ENCODE results near the gene MTMR3. TPM values are rescaled to one million over a fixed set of nuclear protein-coding genes. Genes with fewer than 3 reads are reported as not detected.

Gene MTMR3
- polyA plus RNA-seq, 1 of the 3 experiments (the other 2 are of a cell fraction): 20.4 TPM

GRCh38 chr22:29912605-29913398 is 29.8 kb downstream of the MTMR3 start:
- H3K4me3 ChIP-seq (ENCODE audit: low read depth in 2 of 2, low read length in 1 of 2): no peak overlapping the region
- ChIA-PET POLR2A (no interaction called here), CTCF (interaction anchor here (0.7 kb wide), 1 partner anchor 13 kb away, joined by 3 read pairs; no protein-coding TSS in a partner anchor)
- H4K20me1 ChIP-seq (ENCODE audit: insufficient read depth): peaks cover 52% of the 10 kb centered on the region
- H3K79me2 ChIP-seq (ENCODE audit: insufficient read depth): peaks cover 89% of the 10 kb centered on the region
- 48% methylated on average over 5 of the region's 5 CpGs for WGBS (ENCODE audit: low lambda C conversion rate)
- H3K27me3 ChIP-seq (ENCODE audit: insufficient read depth): no peaks in the 10 kb centered on the region
- H2AFZ ChIP-seq (ENCODE audit: low read depth): no peak overlapping the region
- H3F3A ChIP-seq (replicated peaks; ENCODE audit: insufficient read depth): peaks cover 41% of the 10 kb centered on the region
- no peak overlapping the region for H3K9ac ChIP-seq
- peak overlapping the region; percentile 48 to 84; a peak in 3 of 4 replicates for H3K27ac ChIP-seq (ENCODE audit: low read depth in 2 of 2, low read length in 1 of 2)
- peaks cover 2 to 41% of the 10 kb centered on the region in 2 experiments for H3K4me1 ChIP-seq (ENCODE audit: control insufficient read depth in 1 of 2, insufficient read depth in 2 of 2, low read depth in 1 of 2, low read length in 1 of 2)
- H3K9me3 ChIP-seq: no peaks in the 10 kb centered on the region
- DNase-seq: no peak
- H3K9me2 ChIP-seq: no peaks in the 10 kb centered on the region
- H3K4me2 ChIP-seq: peak overlapping the region; percentile 56
- H3K36me3 ChIP-seq (replicated peaks in 1 of 2; ENCODE audit: control insufficient read depth in 1 of 2, insufficient read depth in 2 of 2, low read length in 1 of 2): no peaks in the 10 kb centered on the region
- TF ChIP-seq YY1 (IDR thresholded peaks at IDR 0.05; ENCODE audit: low read depth): no peak
- TF ChIP-seq FOSL2 (IDR thresholded peaks at IDR 0.05; ENCODE audit: borderline replicate concordance, low read depth): peak; percentile 55; the same call in 1 of the 2 replicates
- no peak for TF ChIP-seq EZH2phosphoT487 (IDR thresholded peaks at IDR 0.05; ENCODE audit: borderline replicate concordance, low read depth)
- TF ChIP-seq, protein P1, sequence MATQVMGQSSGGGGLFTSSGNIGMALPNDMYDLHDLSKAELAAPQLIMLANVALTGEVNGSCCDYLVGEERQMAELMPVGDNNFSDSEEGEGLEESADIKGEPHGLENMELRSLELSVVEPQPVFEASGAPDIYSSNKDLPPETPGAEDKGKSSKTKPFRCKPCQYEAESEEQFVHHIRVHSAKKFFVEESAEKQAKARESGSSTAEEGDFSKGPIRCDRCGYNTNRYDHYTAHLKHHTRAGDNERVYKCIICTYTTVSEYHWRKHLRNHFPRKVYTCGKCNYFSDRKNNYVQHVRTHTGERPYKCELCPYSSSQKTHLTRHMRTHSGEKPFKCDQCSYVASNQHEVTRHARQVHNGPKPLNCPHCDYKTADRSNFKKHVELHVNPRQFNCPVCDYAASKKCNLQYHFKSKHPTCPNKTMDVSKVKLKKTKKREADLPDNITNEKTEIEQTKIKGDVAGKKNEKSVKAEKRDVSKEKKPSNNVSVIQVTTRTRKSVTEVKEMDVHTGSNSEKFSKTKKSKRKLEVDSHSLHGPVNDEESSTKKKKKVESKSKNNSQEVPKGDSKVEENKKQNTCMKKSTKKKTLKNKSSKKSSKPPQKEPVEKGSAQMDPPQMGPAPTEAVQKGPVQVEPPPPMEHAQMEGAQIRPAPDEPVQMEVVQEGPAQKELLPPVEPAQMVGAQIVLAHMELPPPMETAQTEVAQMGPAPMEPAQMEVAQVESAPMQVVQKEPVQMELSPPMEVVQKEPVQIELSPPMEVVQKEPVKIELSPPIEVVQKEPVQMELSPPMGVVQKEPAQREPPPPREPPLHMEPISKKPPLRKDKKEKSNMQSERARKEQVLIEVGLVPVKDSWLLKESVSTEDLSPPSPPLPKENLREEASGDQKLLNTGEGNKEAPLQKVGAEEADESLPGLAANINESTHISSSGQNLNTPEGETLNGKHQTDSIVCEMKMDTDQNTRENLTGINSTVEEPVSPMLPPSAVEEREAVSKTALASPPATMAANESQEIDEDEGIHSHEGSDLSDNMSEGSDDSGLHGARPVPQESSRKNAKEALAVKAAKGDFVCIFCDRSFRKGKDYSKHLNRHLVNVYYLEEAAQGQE (IDR thresholded peaks at IDR 0.05; ENCODE audit: low read depth, low read length): no peak
- TF ChIP-seq, protein P2, sequence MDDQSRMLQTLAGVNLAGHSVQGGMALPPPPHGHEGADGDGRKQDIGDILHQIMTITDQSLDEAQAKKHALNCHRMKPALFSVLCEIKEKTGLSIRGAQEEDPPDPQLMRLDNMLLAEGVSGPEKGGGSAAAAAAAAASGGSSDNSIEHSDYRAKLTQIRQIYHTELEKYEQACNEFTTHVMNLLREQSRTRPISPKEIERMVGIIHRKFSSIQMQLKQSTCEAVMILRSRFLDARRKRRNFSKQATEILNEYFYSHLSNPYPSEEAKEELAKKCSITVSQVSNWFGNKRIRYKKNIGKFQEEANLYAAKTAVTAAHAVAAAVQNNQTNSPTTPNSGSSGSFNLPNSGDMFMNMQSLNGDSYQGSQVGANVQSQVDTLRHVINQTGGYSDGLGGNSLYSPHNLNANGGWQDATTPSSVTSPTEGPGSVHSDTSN (IDR thresholded peaks at IDR 0.05): peak; percentile 91
- no peak for TF ChIP-seq MXI1 (IDR thresholded peaks at IDR 0.05; ENCODE audit: low read depth, low read length)
- TF ChIP-seq TEAD4 (IDR thresholded peaks at IDR 0.05; ENCODE audit: borderline replicate concordance, insufficient read depth): peak; percentile 80
- TF ChIP-seq, protein P3, sequence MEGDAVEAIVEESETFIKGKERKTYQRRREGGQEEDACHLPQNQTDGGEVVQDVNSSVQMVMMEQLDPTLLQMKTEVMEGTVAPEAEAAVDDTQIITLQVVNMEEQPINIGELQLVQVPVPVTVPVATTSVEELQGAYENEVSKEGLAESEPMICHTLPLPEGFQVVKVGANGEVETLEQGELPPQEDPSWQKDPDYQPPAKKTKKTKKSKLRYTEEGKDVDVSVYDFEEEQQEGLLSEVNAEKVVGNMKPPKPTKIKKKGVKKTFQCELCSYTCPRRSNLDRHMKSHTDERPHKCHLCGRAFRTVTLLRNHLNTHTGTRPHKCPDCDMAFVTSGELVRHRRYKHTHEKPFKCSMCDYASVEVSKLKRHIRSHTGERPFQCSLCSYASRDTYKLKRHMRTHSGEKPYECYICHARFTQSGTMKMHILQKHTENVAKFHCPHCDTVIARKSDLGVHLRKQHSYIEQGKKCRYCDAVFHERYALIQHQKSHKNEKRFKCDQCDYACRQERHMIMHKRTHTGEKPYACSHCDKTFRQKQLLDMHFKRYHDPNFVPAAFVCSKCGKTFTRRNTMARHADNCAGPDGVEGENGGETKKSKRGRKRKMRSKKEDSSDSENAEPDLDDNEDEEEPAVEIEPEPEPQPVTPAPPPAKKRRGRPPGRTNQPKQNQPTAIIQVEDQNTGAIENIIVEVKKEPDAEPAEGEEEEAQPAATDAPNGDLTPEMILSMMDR (IDR thresholded peaks at IDR 0.05): no peak
- no peak for TF ChIP-seq CHD2 (IDR thresholded peaks at IDR 0.05; ENCODE audit: low read length, partially characterized antibody)
- peak; percentile 29 to 87; a peak in 1 of 4 replicates for TF ChIP-seq EP300 (IDR thresholded peaks at IDR 0.05; ENCODE audit: borderline replicate concordance in 1 of 2, low read depth in 1 of 2, low read length in 1 of 2)
- TF ChIP-seq SIN3A (IDR thresholded peaks at IDR 0.05; ENCODE audit: borderline replicate concordance, low read depth, low read length): 0 out of 2 replicates have a peak, but pooled peaks have one; percentile 39
- TF ChIP-seq NFIC (IDR thresholded peaks at IDR 0.05; ENCODE audit: borderline replicate concordance): peak; percentile 98
- TF ChIP-seq, protein P4, sequence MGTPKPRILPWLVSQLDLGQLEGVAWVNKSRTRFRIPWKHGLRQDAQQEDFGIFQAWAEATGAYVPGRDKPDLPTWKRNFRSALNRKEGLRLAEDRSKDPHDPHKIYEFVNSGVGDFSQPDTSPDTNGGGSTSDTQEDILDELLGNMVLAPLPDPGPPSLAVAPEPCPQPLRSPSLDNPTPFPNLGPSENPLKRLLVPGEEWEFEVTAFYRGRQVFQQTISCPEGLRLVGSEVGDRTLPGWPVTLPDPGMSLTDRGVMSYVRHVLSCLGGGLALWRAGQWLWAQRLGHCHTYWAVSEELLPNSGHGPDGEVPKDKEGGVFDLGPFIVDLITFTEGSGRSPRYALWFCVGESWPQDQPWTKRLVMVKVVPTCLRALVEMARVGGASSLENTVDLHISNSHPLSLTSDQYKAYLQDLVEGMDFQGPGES (IDR thresholded peaks at IDR 0.05; ENCODE audit: low read depth, low read length): no peak
- no peak for TF ChIP-seq SMC3 (IDR thresholded peaks at IDR 0.05; ENCODE audit: low read depth, low read length)
- no peak for TF ChIP-seq RFX5 (IDR thresholded peaks at IDR 0.05; ENCODE audit: low read length)
- no peak for TF ChIP-seq RCOR1 (IDR thresholded peaks at IDR 0.05; ENCODE audit: low read length)
- TF ChIP-seq FOXJ3 (CRISPR knock-in tag; IDR thresholded peaks at IDR 0.05): no peak
- TF ChIP-seq, protein P5, sequence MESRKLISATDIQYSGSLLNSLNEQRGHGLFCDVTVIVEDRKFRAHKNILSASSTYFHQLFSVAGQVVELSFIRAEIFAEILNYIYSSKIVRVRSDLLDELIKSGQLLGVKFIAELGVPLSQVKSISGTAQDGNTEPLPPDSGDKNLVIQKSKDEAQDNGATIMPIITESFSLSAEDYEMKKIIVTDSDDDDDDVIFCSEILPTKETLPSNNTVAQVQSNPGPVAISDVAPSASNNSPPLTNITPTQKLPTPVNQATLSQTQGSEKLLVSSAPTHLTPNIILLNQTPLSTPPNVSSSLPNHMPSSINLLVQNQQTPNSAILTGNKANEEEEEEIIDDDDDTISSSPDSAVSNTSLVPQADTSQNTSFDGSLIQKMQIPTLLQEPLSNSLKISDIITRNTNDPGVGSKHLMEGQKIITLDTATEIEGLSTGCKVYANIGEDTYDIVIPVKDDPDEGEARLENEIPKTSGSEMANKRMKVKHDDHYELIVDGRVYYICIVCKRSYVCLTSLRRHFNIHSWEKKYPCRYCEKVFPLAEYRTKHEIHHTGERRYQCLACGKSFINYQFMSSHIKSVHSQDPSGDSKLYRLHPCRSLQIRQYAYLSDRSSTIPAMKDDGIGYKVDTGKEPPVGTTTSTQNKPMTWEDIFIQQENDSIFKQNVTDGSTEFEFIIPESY (IDR thresholded peaks at IDR 0.05; ENCODE audit: borderline replicate concordance, low read depth): 0 out of 2 replicates have a peak, but pooled peaks have one; percentile 36
- peak; percentile 78 for TF ChIP-seq JUND (IDR thresholded peaks at IDR 0.05)
- TF ChIP-seq MEF2A (IDR thresholded peaks at IDR 0.05; ENCODE audit: borderline replicate concordance, low read depth): peak; percentile 96
- TF ChIP-seq TCF12 (IDR thresholded peaks at IDR 0.05): peak; percentile 98
- no peak for TF ChIP-seq NRF1 (IDR thresholded peaks at IDR 0.05; ENCODE audit: low read depth, low read length)
- TF ChIP-seq GABPA (IDR thresholded peaks at IDR 0.05; ENCODE audit: low read depth): no peak
